ENCODE results near the gene MAP4K3.

Gene MAP4K3

GRCh38 chr2:39407516-39408296 is 29.4 kb downstream of the MAP4K3 start:
- Histone ChIP-seq H3K4me3 (ENCODE audit: low read depth, low read length) (no peak overlapping the region), H3K9ac (no peak overlapping the region), H3K4me2 (ENCODE audit: low read length) (peak overlapping the region; percentile 53), H2AFZ (no peak overlapping the region), H3K27ac (no peak overlapping the region), H3K79me2 (peaks cover 33% of the 10 kb centered on the region), H3K9me3 (ENCODE audit: control insufficient read depth, low read length) (no peaks in the 10 kb centered on the region), H3K36me3 (ENCODE audit: control insufficient read depth, insufficient read depth, low read length) (no peaks in the 10 kb centered on the region), H3K4me1 (peaks cover 17% of the 10 kb centered on the region), H3K27me3 (ENCODE audit: control insufficient read depth, insufficient read depth, low read length) (no peaks in the 10 kb centered on the region)
- no peak for TF ChIP-seq CTCF (IDR thresholded peaks at IDR 0.05)

GRCh38 chr2:39405364-39405763 is 31.7 kb downstream of the MAP4K3 start:
- H3K9ac ChIP-seq = no peak overlapping the region
- H2AFZ ChIP-seq = no peak overlapping the region
- TF ChIP-seq CTCF (IDR thresholded peaks at IDR 0.05) = no peak
- peaks cover 17% of the 10 kb centered on the region for H3K4me1 ChIP-seq
- H3K79me2 ChIP-seq = peaks cover 32% of the 10 kb centered on the region
- H3K4me2 ChIP-seq (ENCODE audit: low read length) = no peak overlapping the region
- H3K27ac ChIP-seq = no peak overlapping the region
- no peak overlapping the region for H3K4me3 ChIP-seq (ENCODE audit: low read depth, low read length)
- H3K36me3 ChIP-seq (ENCODE audit: control insufficient read depth, insufficient read depth, low read length) = no peaks in the 10 kb centered on the region
- no peaks in the 10 kb centered on the region for H3K27me3 ChIP-seq (ENCODE audit: control insufficient read depth, insufficient read depth, low read length)
- no peaks in the 10 kb centered on the region for H3K9me3 ChIP-seq (ENCODE audit: control insufficient read depth, low read length)

GRCh38 chr2:39403311-39403710 is 33.8 kb downstream of the MAP4K3 start:
- Histone ChIP-seq H3K9ac (no peak overlapping the region), H3K4me1 (peaks cover 12% of the 10 kb centered on the region), H3K27ac (peak overlapping the region; percentile 7), H2AFZ (no peak overlapping the region), H3K4me3 (ENCODE audit: low read depth, low read length) (no peak overlapping the region), H3K27me3 (ENCODE audit: control insufficient read depth, insufficient read depth, low read length) (no peaks in the 10 kb centered on the region), H3K4me2 (ENCODE audit: low read length) (no peak overlapping the region), H3K79me2 (peaks cover 32% of the 10 kb centered on the region), H3K9me3 (ENCODE audit: control insufficient read depth, low read length) (no peaks in the 10 kb centered on the region), H3K36me3 (ENCODE audit: control insufficient read depth, insufficient read depth, low read length) (no peaks in the 10 kb centered on the region)
- no peak for TF ChIP-seq CTCF (IDR thresholded peaks at IDR 0.05)

GRCh38 chr2:39401319-39401718 is 35.8 kb downstream of the MAP4K3 start:
- Histone ChIP-seq H3K27ac (no peak overlapping the region), H3K4me1 (peaks cover 11% of the 10 kb centered on the region), H2AFZ (no peak overlapping the region)

More at GRCh38 chr2:39401319-39401718, 35.8 kb downstream of the MAP4K3 start:
- no peak for TF ChIP-seq CTCF (IDR thresholded peaks at IDR 0.05)
- H3K36me3 ChIP-seq (ENCODE audit: control insufficient read depth, insufficient read depth, low read length) = no peaks in the 10 kb centered on the region
- no peak overlapping the region for H3K4me3 ChIP-seq (ENCODE audit: low read depth, low read length)
- no peaks in the 10 kb centered on the region for H3K9me3 ChIP-seq (ENCODE audit: control insufficient read depth, low read length)
- H3K9ac ChIP-seq = no peak overlapping the region
- H3K79me2 ChIP-seq = peaks cover 33% of the 10 kb centered on the region
- no peaks in the 10 kb centered on the region for H3K27me3 ChIP-seq (ENCODE audit: control insufficient read depth, insufficient read depth, low read length)
- no peak overlapping the region for H3K4me2 ChIP-seq (ENCODE audit: low read length)

Data from parathyroid adenoma (tissue), 2 donors.